MM.1S (cell line): Measurements from ENCODE around the gene SMIM31.

Source experiments
- CTCF ChIP-seq: fragments of 300-600 bp; sonication (generic); IDR thresholded peaks from 2 replicates; pipeline ENCODE4 v1.5.1; 2016; ENCODE audit warnings: antibody characterized with exemption, low read length, mixed read lengths
- EZH2 ChIP-seq: fragments of 300-600 bp; sonication (generic); optimal IDR thresholded peaks from 2 replicates; pipeline ENCODE3; 2017; ENCODE audit warnings: low read depth, mild to moderate bottlenecking, antibody characterized with exemption, low read length, mixed read lengths
- EZH2phosphoT487 ChIP-seq: fragments of 300-600 bp; sonication (generic); IDR thresholded peaks from 2 replicates; pipeline ENCODE4 v1.6.1; 2018; ENCODE audit warnings: antibody characterized with exemption, low read length

- no peak for TF ChIP-seq CTCF
- no peak for TF ChIP-seq EZH2
- no peak for TF ChIP-seq EZH2phosphoT487
Observed at GRCh38 chr4:164807611-164808010, 53.7 kb downstream of the SMIM31 start.
